H9 (cell line): ENCODE measurements around the gene LAMB4. TPM values are rescaled to one million over a fixed set of nuclear protein-coding genes. Genes with fewer than 3 reads are reported as not detected.

Source experiments
- DNase-seq: peaks from one replicate; pipeline ENCODE4 v3.0.0-alpha.2; 2017
- H2AFZ ChIP-seq: one replicate; pipeline ENCODE4 v1.6.1; 2013; ENCODE audit warnings: mild to moderate bottlenecking, low read length, control low read depth, moderate library complexity
- H2AK5ac ChIP-seq: 2 replicates; pipeline ENCODE4 v1.6.1; 2013; ENCODE audit warnings: low read length, control low read depth, mixed read lengths; ENCODE audit not compliant: insufficient read length
- H2BK120ac ChIP-seq: one replicate; pipeline ENCODE4 v1.6.1; 2013; ENCODE audit warnings: low read depth, mild to moderate bottlenecking, low read length, control low read depth, inconsistent platforms; ENCODE audit not compliant: poor library complexity, severe bottlenecking
- H2BK12ac ChIP-seq: 2 replicates; pipeline ENCODE4 v1.6.1; 2013; ENCODE audit warnings: low read length, control low read depth, mixed read lengths, low read depth; ENCODE audit not compliant: insufficient read length
- H2BK15ac ChIP-seq: 2 replicates; pipeline ENCODE4 v1.6.1; 2013; ENCODE audit warnings: low read depth, low read length, control low read depth
- H2BK20ac ChIP-seq: one replicate; pipeline ENCODE4 v1.6.1; 2013; ENCODE audit warnings: low read depth, mild to moderate bottlenecking, low read length, control low read depth, inconsistent platforms; ENCODE audit not compliant: poor library complexity, severe bottlenecking
- H2BK5ac ChIP-seq: 2 replicates; pipeline ENCODE4 v1.6.1; 2013; ENCODE audit warnings: low read length, control low read depth, mixed read lengths; ENCODE audit not compliant: insufficient read length
- H3K14ac ChIP-seq: 2 replicates; pipeline ENCODE4 v1.6.1; 2013; ENCODE audit warnings: low read length, control low read depth; ENCODE audit not compliant: insufficient read depth
- H3K18ac ChIP-seq: 2 replicates; pipeline ENCODE4 v1.6.1; 2013; ENCODE audit warnings: low read depth, mild to moderate bottlenecking, mixed read lengths, low read length, control low read depth; ENCODE audit not compliant: insufficient read length
- H3K23ac ChIP-seq: 2 replicates; pipeline ENCODE4 v1.6.1; 2013; ENCODE audit warnings: low read length, control low read depth, mixed read lengths, low read depth; ENCODE audit not compliant: insufficient read length
- H3K23me2 ChIP-seq: 2 replicates; pipeline ENCODE4 v1.6.1; 2013; ENCODE audit warnings: low read depth, mild to moderate bottlenecking, mixed read lengths, low read length, control low read depth; ENCODE audit not compliant: insufficient read length, poor library complexity, severe bottlenecking
- H3K27ac ChIP-seq: 2 replicates; pipeline ENCODE4 v1.5.1; 2013; ENCODE audit warnings: low read length, control low read depth, mixed read lengths, low read depth; ENCODE audit not compliant: insufficient read length
- H3K27me3 ChIP-seq: 2 replicates; pipeline ENCODE4 v1.6.1; 2013; ENCODE audit warnings: low read length, control low read depth, inconsistent platforms; ENCODE audit not compliant: insufficient read depth
- H3K4ac ChIP-seq: 2 replicates; pipeline ENCODE4 v1.6.1; 2013; ENCODE audit warnings: low read depth, mild to moderate bottlenecking, control low read depth, inconsistent platforms, low read length, moderate library complexity
- H3K4me1 ChIP-seq: 2 replicates; pipeline ENCODE4 v1.6.1; 2013; ENCODE audit warnings: low read length, control low read depth, inconsistent platforms; ENCODE audit not compliant: insufficient read depth
- H3K4me2 ChIP-seq: 2 replicates; pipeline ENCODE4 v1.6.1; 2013; ENCODE audit warnings: low read length, control low read depth, mixed read lengths; ENCODE audit not compliant: insufficient read length, insufficient read depth
- H3K56ac ChIP-seq: 2 replicates; pipeline ENCODE4 v1.6.1; 2013; ENCODE audit warnings: low read depth, mild to moderate bottlenecking, mixed read lengths, low read length, control low read depth; ENCODE audit not compliant: insufficient read length
- H3K79me1 ChIP-seq: 2 replicates; pipeline ENCODE4 v1.6.1; 2013; ENCODE audit warnings: low read depth, mild to moderate bottlenecking, moderate library complexity, low read length, control low read depth, inconsistent platforms; ENCODE audit not compliant: insufficient read depth, poor library complexity, severe bottlenecking
- H3K79me2 ChIP-seq: 2 replicates; pipeline ENCODE4 v1.6.1; 2013; ENCODE audit warnings: low read length, control low read depth, inconsistent platforms; ENCODE audit not compliant: insufficient read depth
- H3K9ac ChIP-seq: 2 replicates; pipeline ENCODE4 v1.6.1; 2013; ENCODE audit warnings: low read length, control low read depth, mixed read lengths; ENCODE audit not compliant: insufficient read length; ENCODE audit errors: extremely low read depth
- H3K9me3 ChIP-seq: one replicate; pipeline ENCODE4 v1.6.1; 2013; ENCODE audit warnings: low read depth, low read length, inconsistent platforms; ENCODE audit not compliant: control insufficient read depth
- H3T11ph ChIP-seq: one replicate; pipeline ENCODE4 v1.6.1; 2013; ENCODE audit warnings: mild to moderate bottlenecking, low read length, control low read depth, inconsistent platforms
- H4K20me1 ChIP-seq: one replicate; pipeline ENCODE4 v1.6.1; 2013; ENCODE audit not compliant: control insufficient read depth, insufficient read length, insufficient read depth
- H4K5ac ChIP-seq: 2 replicates; pipeline ENCODE4 v1.6.1; 2013; ENCODE audit warnings: low read depth, mild to moderate bottlenecking, mixed read lengths, low read length, control low read depth; ENCODE audit not compliant: insufficient read length
- H4K8ac ChIP-seq: replicated peaks from 2 replicates; pipeline ENCODE4 v1.6.1; 2013; ENCODE audit warnings: low read length, control low read depth, mixed read lengths, low read depth; ENCODE audit not compliant: insufficient read length
- H4K91ac ChIP-seq: 2 replicates; pipeline ENCODE4 v1.6.1; 2013; ENCODE audit warnings: low read depth, mild to moderate bottlenecking, moderate library complexity, mixed read lengths, low read length, control low read depth; ENCODE audit not compliant: insufficient read length
- H3K27ac Mint-ChIP-seq, 3 experiments: 2 replicates in 2 of 3; 3 replicates in 1 of 3; pipeline ENCODE4 v1.8.0; 2020 to 2021; ENCODE audit warnings: mixed read lengths in 3 of 3, mild to moderate bottlenecking in 1 of 3, moderate library complexity in 1 of 3
- H3K27me3 Mint-ChIP-seq: 2 replicates; pipeline ENCODE4 v1.8.0; 2021; ENCODE audit warnings: low read depth, mild to moderate bottlenecking, moderate library complexity, mixed read lengths
- H3K36me3 Mint-ChIP-seq, 3 experiments: 2 replicates in 2 of 3; 3 replicates in 1 of 3; pipeline ENCODE4 v1.8.0; 2020 to 2021; ENCODE audit warnings: low read depth in 3 of 3, mixed read lengths in 3 of 3; ENCODE audit not compliant: insufficient read depth in 1 of 3
- H3K4me1 Mint-ChIP-seq, 2 experiments: 2 replicates each; pipeline ENCODE4 v1.8.0; 2020; ENCODE audit warnings: mixed read lengths in 2 of 2
- H3K4me3 Mint-ChIP-seq, 2 experiments: 2 replicates in 1 of 2; 3 replicates in 1 of 2; pipeline ENCODE4 v1.8.0; 2020 to 2021; ENCODE audit warnings: mild to moderate bottlenecking in 2 of 2, mixed read lengths in 2 of 2, moderate library complexity in 1 of 2
- H3K9me3 Mint-ChIP-seq, 2 experiments: 2 replicates in 1 of 2; 3 replicates in 1 of 2; pipeline ENCODE4 v1.8.0; 2020; ENCODE audit warnings: mild to moderate bottlenecking in 2 of 2, mixed read lengths in 2 of 2, moderate library complexity in 1 of 2
- CTCF ChIP-seq: fragments of 200-600 bp; sonication (generic); conservative IDR thresholded peaks from 3 replicates; pipeline ENCODE4 v1.8.0; 2021; ENCODE audit warnings: antibody characterized with exemption, mild to moderate bottlenecking
- WGBS: extraction: QIAGEN DNeasy Blood & Tissue Kit; methylation state at CpG from one replicate; pipeline ENCODE4 v1.1.7; 2013; ENCODE audit warnings: missing lambda C conversion rate, low lambda C conversion rate, mixed read lengths; ENCODE audit not compliant: insufficient read length; ENCODE audit errors: extremely low coverage; 5-methylcytosine and 5-hydroxymethylcytosine counted together
- total RNA-seq: library from RNA; stranded (reverse); gene quantifications from 2 replicates; pipeline ENCODE4 v1.2.1, GENCODE V29; 2021

LAMB4 gene
- total RNA-seq, 1 experiment from 2014 or later = not detected

- H4K8ac ChIP-seq = no peak overlapping the region
- Mint-ChIP-seq H3K4me3 (no peak overlapping the region), H3K27me3 (peaks cover 27% of the 10 kb centered on the region), H3K36me3 (peaks cover 4 to 44% (median 15%) of the 10 kb centered on the region in 3 experiments), H3K27ac (0 out of 7 replicates have a peak overlapping the region, but pooled peaks of 1 of the 3 experiments have one; percentile 22), H3K4me1 (peaks cover 26 to 31% of the 10 kb centered on the region in 2 experiments), H3K9me3 (no peaks in the 10 kb centered on the region; a peak in 2 of 5 replicates)
- H3K27me3 ChIP-seq = peaks cover 23% of the 10 kb centered on the region; the same call in 1 of the 2 replicates
- no peak overlapping the region for H3K9ac ChIP-seq
- H3K27ac ChIP-seq = no peak overlapping the region
- no peak overlapping the region for H2BK20ac ChIP-seq
- WGBS = no CpG with 5 or more reads among the region's 3 CpGs
- H4K5ac ChIP-seq = no peak overlapping the region
- no peak overlapping the region for H3K14ac ChIP-seq
- H3K23me2 ChIP-seq = peaks cover 16% of the 10 kb centered on the region
- no peak overlapping the region for H2AFZ ChIP-seq
- H2BK120ac ChIP-seq = no peak overlapping the region
- no peak for DNase-seq
- no peak overlapping the region for H3K18ac ChIP-seq
- H2AK5ac ChIP-seq = no peak overlapping the region
- no peaks in the 10 kb centered on the region for H3K79me1 ChIP-seq
- H4K20me1 ChIP-seq = no peaks in the 10 kb centered on the region
- H3K4ac ChIP-seq = no peak overlapping the region
- no peak overlapping the region for H3K23ac ChIP-seq
- TF ChIP-seq CTCF = no peak
- no peaks in the 10 kb centered on the region for H3K79me2 ChIP-seq
- no peak overlapping the region for H3K56ac ChIP-seq
- H4K91ac ChIP-seq = no peak overlapping the region
- H2BK5ac ChIP-seq = no peak overlapping the region
- no peak overlapping the region for H3K4me2 ChIP-seq
- H3K4me1 ChIP-seq = peaks cover 2% of the 10 kb centered on the region; the same call in 1 of the 2 replicates
- no peak overlapping the region for H3T11ph ChIP-seq
- H2BK15ac ChIP-seq = no peak overlapping the region
- no peak overlapping the region for H2BK12ac ChIP-seq
- no peaks in the 10 kb centered on the region for H3K9me3 ChIP-seq
Measured at GRCh38 chr7:107998660-107999480, 131.3 kb downstream of the LAMB4 start.
